ENCODE results near the gene SYT2.

DNA sequence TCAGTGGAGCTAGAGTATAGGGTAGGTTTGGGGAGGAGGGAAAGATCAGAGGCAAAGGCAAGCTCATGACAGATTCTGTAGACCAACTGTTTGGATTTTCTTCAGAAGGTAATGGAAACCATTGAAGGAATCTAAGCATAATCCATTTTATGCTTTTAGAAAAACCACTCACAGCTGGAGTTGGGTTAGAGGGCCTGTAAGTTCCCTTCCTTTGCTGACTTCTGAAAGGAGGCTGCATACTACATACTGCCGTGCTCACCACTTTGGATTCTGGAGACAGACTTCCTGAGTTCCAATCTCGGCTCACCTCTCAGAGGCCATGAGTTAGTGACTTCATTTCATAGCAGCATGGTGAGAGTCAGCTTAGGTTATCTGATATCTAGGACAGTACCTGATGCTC lies 6.4 kb upstream of the SYT2 start:
- TF ChIP-seq, protein P1, sequence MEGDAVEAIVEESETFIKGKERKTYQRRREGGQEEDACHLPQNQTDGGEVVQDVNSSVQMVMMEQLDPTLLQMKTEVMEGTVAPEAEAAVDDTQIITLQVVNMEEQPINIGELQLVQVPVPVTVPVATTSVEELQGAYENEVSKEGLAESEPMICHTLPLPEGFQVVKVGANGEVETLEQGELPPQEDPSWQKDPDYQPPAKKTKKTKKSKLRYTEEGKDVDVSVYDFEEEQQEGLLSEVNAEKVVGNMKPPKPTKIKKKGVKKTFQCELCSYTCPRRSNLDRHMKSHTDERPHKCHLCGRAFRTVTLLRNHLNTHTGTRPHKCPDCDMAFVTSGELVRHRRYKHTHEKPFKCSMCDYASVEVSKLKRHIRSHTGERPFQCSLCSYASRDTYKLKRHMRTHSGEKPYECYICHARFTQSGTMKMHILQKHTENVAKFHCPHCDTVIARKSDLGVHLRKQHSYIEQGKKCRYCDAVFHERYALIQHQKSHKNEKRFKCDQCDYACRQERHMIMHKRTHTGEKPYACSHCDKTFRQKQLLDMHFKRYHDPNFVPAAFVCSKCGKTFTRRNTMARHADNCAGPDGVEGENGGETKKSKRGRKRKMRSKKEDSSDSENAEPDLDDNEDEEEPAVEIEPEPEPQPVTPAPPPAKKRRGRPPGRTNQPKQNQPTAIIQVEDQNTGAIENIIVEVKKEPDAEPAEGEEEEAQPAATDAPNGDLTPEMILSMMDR (conservative IDR thresholded peaks at IDR 0.05 in 1 of 2, IDR thresholded peaks at IDR 0.05 in 1 of 2; ENCODE audit: low read depth in 1 of 2, low read length in 2 of 2), result no peak
- no peak for TF ChIP-seq EZH2 (IDR thresholded peaks at IDR 0.05; ENCODE audit: low read length, missing control alignments)
